Measurements from ENCODE around the gene SIRT2. TPM values are rescaled to one million over a fixed set of nuclear protein-coding genes. Genes with fewer than 3 reads are reported as not detected.

Gene SIRT2
- total RNA-seq, 4 donors from 2014 or later: 108 to 154 (median 129) TPM

DNA sequence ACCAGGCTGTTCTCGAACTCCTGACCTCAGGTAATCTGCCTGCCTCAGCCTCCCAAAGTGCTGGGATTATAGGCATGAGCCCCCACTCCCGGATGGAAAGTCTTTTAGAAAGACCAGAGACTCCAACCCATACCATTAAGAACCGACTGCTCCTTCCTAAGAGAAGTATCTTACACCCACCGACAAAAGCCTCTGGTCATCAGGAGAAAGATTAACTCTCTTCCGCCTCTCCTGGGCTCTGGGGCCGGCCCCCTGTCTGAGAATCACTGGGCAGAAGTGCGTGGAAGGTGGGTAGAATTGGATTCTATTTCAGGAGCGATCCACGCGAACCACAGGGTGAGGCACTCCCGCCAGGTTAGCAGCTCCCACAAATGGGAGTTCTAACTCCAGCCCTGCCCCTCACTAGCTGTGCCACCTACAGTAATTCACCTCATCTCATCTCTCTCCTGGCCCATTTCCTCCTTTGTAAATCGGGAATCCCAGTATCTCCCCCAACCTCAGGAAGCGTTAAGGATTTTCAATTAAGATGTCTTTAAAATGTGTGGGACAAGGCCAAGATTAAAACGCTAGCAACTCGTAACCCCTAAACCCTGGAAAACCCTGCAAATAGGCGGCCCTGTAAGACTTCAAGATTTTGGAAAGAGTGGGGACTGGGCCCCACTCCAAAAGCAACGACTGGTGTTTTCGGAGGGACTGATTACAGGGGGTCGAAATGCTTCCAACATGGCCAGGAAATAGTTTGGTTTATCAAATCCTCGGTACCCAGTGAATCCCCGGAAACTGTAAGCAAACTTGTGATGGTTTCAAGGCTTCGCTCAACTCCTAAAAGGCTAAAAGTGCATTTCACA is 50.9 kb downstream of the SIRT2 start:
- TF ChIP-seq EP300 (IDR thresholded peaks at IDR 0.05) (no peak), POLR2A (IDR thresholded peaks at IDR 0.05) (no peak)
- TF ChIP-seq, protein P1, sequence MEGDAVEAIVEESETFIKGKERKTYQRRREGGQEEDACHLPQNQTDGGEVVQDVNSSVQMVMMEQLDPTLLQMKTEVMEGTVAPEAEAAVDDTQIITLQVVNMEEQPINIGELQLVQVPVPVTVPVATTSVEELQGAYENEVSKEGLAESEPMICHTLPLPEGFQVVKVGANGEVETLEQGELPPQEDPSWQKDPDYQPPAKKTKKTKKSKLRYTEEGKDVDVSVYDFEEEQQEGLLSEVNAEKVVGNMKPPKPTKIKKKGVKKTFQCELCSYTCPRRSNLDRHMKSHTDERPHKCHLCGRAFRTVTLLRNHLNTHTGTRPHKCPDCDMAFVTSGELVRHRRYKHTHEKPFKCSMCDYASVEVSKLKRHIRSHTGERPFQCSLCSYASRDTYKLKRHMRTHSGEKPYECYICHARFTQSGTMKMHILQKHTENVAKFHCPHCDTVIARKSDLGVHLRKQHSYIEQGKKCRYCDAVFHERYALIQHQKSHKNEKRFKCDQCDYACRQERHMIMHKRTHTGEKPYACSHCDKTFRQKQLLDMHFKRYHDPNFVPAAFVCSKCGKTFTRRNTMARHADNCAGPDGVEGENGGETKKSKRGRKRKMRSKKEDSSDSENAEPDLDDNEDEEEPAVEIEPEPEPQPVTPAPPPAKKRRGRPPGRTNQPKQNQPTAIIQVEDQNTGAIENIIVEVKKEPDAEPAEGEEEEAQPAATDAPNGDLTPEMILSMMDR (IDR thresholded peaks at IDR 0.05): no peak
- no peaks in the 10 kb centered on the region for H3K27me3 ChIP-seq
- H3K9me3 ChIP-seq: no peaks in the 10 kb centered on the region
- peaks cover 7 to 43% (median 37%) of the 10 kb centered on the region in 3 donors for H3K36me3 ChIP-seq
- peak overlapping the region; percentile 98 to 100 (median 100) for H3K27ac ChIP-seq
- H3K4me3 ChIP-seq: peak overlapping the region; percentile 50 to 100 (median 81)
- DNase-seq (ENCODE audit: low spot score in 2 of 2): no peak
- peaks cover 0 to 71% (median 33%) of the 10 kb centered on the region in 4 donors for H3K4me1 ChIP-seq
- WGBS, 2 donors: 17 to 21% methylated on average over 22 of the region's 22 CpGs

DNA sequence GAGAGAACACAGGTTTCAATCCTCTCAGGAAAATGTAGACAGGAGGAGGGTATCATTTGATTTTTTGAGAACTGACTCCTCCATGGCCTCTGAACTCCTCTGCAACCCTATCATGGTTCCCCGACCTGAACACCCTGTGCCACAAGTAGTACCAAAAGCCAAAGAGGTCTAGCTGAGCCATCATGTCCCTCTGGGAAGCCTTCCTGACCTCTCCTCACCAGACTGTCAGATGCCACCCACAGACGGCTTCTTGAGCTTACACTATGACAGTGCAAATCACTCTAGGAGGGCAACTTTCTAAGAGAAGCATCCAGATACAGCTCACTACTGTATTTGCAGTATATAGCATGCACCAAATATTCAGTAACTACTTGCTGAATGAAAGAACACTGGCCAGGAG is 53.3 kb downstream of the SIRT2 start:
- H3K4me1 ChIP-seq: peaks cover 0 to 67% (median 29%) of the 10 kb centered on the region in 4 donors

DNA sequence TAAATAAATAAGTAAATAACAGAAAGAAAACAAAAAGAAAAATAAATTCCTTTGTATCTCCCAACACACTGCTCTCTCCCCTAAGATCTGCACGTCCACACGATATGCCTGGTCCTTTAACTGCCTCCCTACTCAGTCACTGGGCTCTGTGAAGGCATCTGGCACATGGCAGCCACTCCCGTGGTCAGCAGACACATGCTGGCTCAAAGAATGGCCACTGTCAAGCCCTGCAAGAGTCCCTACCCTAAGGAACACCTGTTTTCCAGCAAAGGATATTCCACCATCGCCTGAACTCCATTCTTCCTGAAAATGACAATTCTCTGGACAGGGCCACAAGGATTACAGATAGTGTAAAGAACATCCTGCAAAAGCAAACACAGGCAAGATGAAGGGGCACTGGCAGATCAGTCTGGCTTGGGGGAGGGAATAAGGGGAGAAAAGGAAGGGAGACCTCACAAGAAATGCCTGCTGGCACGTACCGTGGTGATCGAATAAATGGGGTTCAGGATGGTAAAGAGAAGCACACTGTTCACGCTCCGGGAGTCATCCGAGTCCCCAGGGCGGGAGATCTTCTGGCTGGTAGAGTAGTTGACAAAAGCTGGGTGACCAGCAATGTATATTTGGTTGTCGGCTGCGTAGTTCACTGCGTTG is 53.9 kb downstream of the SIRT2 start:
- no peaks in the 10 kb centered on the region for H3K27me3 ChIP-seq
- no peak overlapping the region for H3K4me3 ChIP-seq
- no peak for TF ChIP-seq POLR2A (IDR thresholded peaks at IDR 0.05)
- TF ChIP-seq, protein P1 (IDR thresholded peaks at IDR 0.05): no peak
- TF ChIP-seq EP300 (IDR thresholded peaks at IDR 0.05): no peak
- peaks cover 22 to 73% (median 66%) of the 10 kb centered on the region in 3 donors for H3K36me3 ChIP-seq
- H3K4me1 ChIP-seq: peaks cover 0 to 67% (median 28%) of the 10 kb centered on the region in 4 donors
- 87 to 91% methylated on average over 14 of the region's 14 CpGs for WGBS, 2 donors
- H3K27ac ChIP-seq: no peak overlapping the region
- H3K9me3 ChIP-seq: no peaks in the 10 kb centered on the region
- no peak for DNase-seq (ENCODE audit: low spot score in 2 of 2)

More for the DNA sequence above, 53.3 kb downstream of the SIRT2 start:
- Histone ChIP-seq H3K27me3 (no peaks in the 10 kb centered on the region), H3K4me3 (no peak overlapping the region), H3K36me3 (peaks cover 19 to 67% (median 60%) of the 10 kb centered on the region in 3 donors), H3K27ac (no peak overlapping the region), H3K9me3 (no peaks in the 10 kb centered on the region)
- WGBS, 2 donors: 61 to 66% methylated on average over 2 of the region's 2 CpGs
- TF ChIP-seq EP300 (IDR thresholded peaks at IDR 0.05): no peak
- no peak for TF ChIP-seq POLR2A (IDR thresholded peaks at IDR 0.05)
- TF ChIP-seq, protein P1 (IDR thresholded peaks at IDR 0.05): no peak
- DNase-seq (ENCODE audit: low spot score in 2 of 2): no peak

DNA sequence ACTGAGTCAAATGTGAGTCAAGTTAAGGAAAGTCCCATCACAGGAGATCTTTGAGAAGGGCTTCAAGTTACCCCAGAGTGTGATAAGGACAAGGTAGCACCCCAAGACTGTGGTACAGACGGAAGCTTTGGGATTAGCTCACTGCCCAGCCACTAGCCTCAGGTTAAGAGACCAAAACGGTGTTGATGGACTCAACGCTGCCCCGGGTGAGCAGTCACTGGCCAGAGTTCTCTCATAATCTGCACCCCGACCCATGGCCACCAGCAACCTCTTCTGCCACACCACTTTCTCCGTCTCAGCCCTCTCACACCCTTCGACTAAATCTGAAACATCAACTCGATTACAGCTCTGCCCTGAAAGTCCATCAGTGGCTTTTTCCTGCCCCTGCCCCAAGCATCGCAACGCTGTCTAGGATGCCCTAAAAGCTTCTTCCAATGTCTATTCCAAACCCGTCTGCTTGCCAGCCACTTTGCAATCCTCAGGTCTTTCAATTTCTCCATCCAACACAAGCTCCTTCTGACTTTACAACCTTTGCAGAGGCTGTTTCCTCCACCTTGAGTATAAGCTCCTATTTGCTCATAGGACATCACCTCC is 55.2 kb downstream of the SIRT2 start:
- no peak overlapping the region for H3K27ac ChIP-seq
- H3K9me3 ChIP-seq: no peaks in the 10 kb centered on the region
- 91 to 93% methylated on average over 11 of the region's 11 CpGs for WGBS, 2 donors
- H3K4me1 ChIP-seq: peaks cover 0 to 69% (median 28%) of the 10 kb centered on the region in 4 donors
- no peak overlapping the region for H3K4me3 ChIP-seq
- TF ChIP-seq, protein P1 (IDR thresholded peaks at IDR 0.05): no peak
- no peak for TF ChIP-seq POLR2A (IDR thresholded peaks at IDR 0.05)
- TF ChIP-seq EP300 (IDR thresholded peaks at IDR 0.05): no peak
- H3K36me3 ChIP-seq: peaks cover 22 to 86% (median 77%) of the 10 kb centered on the region in 3 donors
- no peaks in the 10 kb centered on the region for H3K27me3 ChIP-seq
- DNase-seq (ENCODE audit: low spot score in 2 of 2): no peak

All from tibial nerve (tissue), 4 donors.